ENCODE results near the gene DZIP1.

The DZIP1 gene

GRCh38 chr13:95643571-95643935 is 953 bp downstream of the DZIP1 start:
- no peak for TF ChIP-seq TCF12 (IDR thresholded peaks at IDR 0.05; ENCODE audit: low read depth)
- no peak for TF ChIP-seq FOXM1 (IDR thresholded peaks at IDR 0.05; ENCODE audit: borderline replicate concordance, low read depth)
- TF ChIP-seq EP300 (IDR thresholded peaks at IDR 0.05; ENCODE audit: borderline replicate concordance) = no peak
- TF ChIP-seq RAD21 (IDR thresholded peaks at IDR 0.05; ENCODE audit: low read depth) = no peak
- no peak for TF ChIP-seq CREB1 (IDR thresholded peaks at IDR 0.05; ENCODE audit: low read depth)
- TF ChIP-seq ZBTB7A (IDR thresholded peaks at IDR 0.05; ENCODE audit: low read depth) = no peak
- TF ChIP-seq USF1 (IDR thresholded peaks at IDR 0.05) = no peak

- no peak for TF ChIP-seq TEAD4 (IDR thresholded peaks at IDR 0.05)
- TF ChIP-seq MAX (IDR thresholded peaks at IDR 0.05) = no peak
- TF ChIP-seq REST (IDR thresholded peaks at IDR 0.05; ENCODE audit: low read depth) = no peak
- no peak for TF ChIP-seq FOXM1 (IDR thresholded peaks at IDR 0.05; ENCODE audit: borderline replicate concordance, low read depth)
- TF ChIP-seq CREB1 (IDR thresholded peaks at IDR 0.05; ENCODE audit: low read depth) = no peak
- TF ChIP-seq YY1 (IDR thresholded peaks at IDR 0.05; ENCODE audit: low read depth) = no peak
- no peak for TF ChIP-seq CEBPB (IDR thresholded peaks at IDR 0.05)
- no peak for TF ChIP-seq USF1 (IDR thresholded peaks at IDR 0.05)
These were observed 1.5 kb downstream of the DZIP1 start for GRCh38 chr13:95642999-95643398.

GRCh38 chr13:95642028-95642621 is 2.4 kb downstream of the DZIP1 start:
- TF ChIP-seq EGR1 (IDR thresholded peaks at IDR 0.05) = no peak
- TF ChIP-seq YY1 (IDR thresholded peaks at IDR 0.05; ENCODE audit: low read depth) = no peak
- TF ChIP-seq CREB1 (IDR thresholded peaks at IDR 0.05; ENCODE audit: low read depth) = no peak
- TF ChIP-seq USF1 (IDR thresholded peaks at IDR 0.05) = no peak
- no peak for TF ChIP-seq EP300 (IDR thresholded peaks at IDR 0.05; ENCODE audit: borderline replicate concordance)
- no peak for TF ChIP-seq MAX (IDR thresholded peaks at IDR 0.05)
- no peak for TF ChIP-seq TCF12 (IDR thresholded peaks at IDR 0.05; ENCODE audit: low read depth)
- no peak for TF ChIP-seq NFIC (IDR thresholded peaks at IDR 0.05)
- no peak for TF ChIP-seq CEBPB (IDR thresholded peaks at IDR 0.05)

GRCh38 chr13:95641291-95642027 is 3.0 kb downstream of the DZIP1 start:
- no peak for TF ChIP-seq USF1 (IDR thresholded peaks at IDR 0.05)
- no peak for TF ChIP-seq YY1 (IDR thresholded peaks at IDR 0.05; ENCODE audit: low read depth)
- TF ChIP-seq ZBTB7A (IDR thresholded peaks at IDR 0.05; ENCODE audit: low read depth) = no peak
- TF ChIP-seq REST (IDR thresholded peaks at IDR 0.05; ENCODE audit: low read depth) = no peak
- no peak for TF ChIP-seq MAX (IDR thresholded peaks at IDR 0.05)
- no peak for TF ChIP-seq TEAD4 (IDR thresholded peaks at IDR 0.05)
- TF ChIP-seq CEBPB (IDR thresholded peaks at IDR 0.05) = no peak
- TF ChIP-seq CREB1 (IDR thresholded peaks at IDR 0.05; ENCODE audit: low read depth) = no peak
- TF ChIP-seq EP300 (IDR thresholded peaks at IDR 0.05; ENCODE audit: borderline replicate concordance) = no peak
- TF ChIP-seq TAF1 (IDR thresholded peaks at IDR 0.05; ENCODE audit: low read depth) = no peak
- no peak for TF ChIP-seq TCF12 (IDR thresholded peaks at IDR 0.05; ENCODE audit: low read depth)
- TF ChIP-seq RAD21 (IDR thresholded peaks at IDR 0.05; ENCODE audit: low read depth) = no peak
- TF ChIP-seq EGR1 (IDR thresholded peaks at IDR 0.05) = no peak

- TF ChIP-seq TCF12 (IDR thresholded peaks at IDR 0.05; ENCODE audit: low read depth) = no peak
- no peak for TF ChIP-seq REST (IDR thresholded peaks at IDR 0.05; ENCODE audit: low read depth)
- TF ChIP-seq FOXM1 (IDR thresholded peaks at IDR 0.05; ENCODE audit: borderline replicate concordance, low read depth) = no peak
- TF ChIP-seq EGR1 (IDR thresholded peaks at IDR 0.05) = no peak
- no peak for TF ChIP-seq CREB1 (IDR thresholded peaks at IDR 0.05; ENCODE audit: low read depth)
- no peak for TF ChIP-seq USF1 (IDR thresholded peaks at IDR 0.05)
- no peak for TF ChIP-seq CEBPB (IDR thresholded peaks at IDR 0.05)
- TF ChIP-seq ZBTB7A (IDR thresholded peaks at IDR 0.05; ENCODE audit: low read depth) = no peak
- TF ChIP-seq RAD21 (IDR thresholded peaks at IDR 0.05; ENCODE audit: low read depth) = no peak
- no peak for TF ChIP-seq TAF1 (IDR thresholded peaks at IDR 0.05; ENCODE audit: low read depth)
- no peak for TF ChIP-seq TEAD4 (IDR thresholded peaks at IDR 0.05)
- TF ChIP-seq NFIC (IDR thresholded peaks at IDR 0.05) = no peak
These were observed 7.7 kb downstream of the DZIP1 start for GRCh38 chr13:95636853-95637252.
